OCI-LY3 (cell line): ENCODE data around the gene ARCN1.

Experiments used
- CTCF ChIP-seq: fragments of 200-600, 300-600 bp; sonication (generic); IDR thresholded peaks from 2 replicates; pipeline ENCODE4 v1.5.1; 2014; ENCODE audit warnings: antibody characterized with exemption, low read length, low read depth
- EZH2phosphoT487 ChIP-seq: fragments of 200-600 bp; shearing (Covaris generic); IDR thresholded peaks from 2 replicates; pipeline ENCODE4 v1.6.1; 2018; ENCODE audit warnings: antibody characterized with exemption, mixed run types, low read depth

GRCh38 chr11:118530180-118530682, 42.0 kb upstream of the ARCN1 start:
- TF ChIP-seq CTCF (no peak), EZH2phosphoT487 (no peak)
